HEK293 (cell line): Measurements from ENCODE around the gene MLN.

Source experiments
- BCL11B ChIP-seq: fragments of 450-650 bp; formaldehyde crosslinking; IDR thresholded peaks from 2 replicates; pipeline ENCODE4 v1.5.1; 2016; ENCODE audit warnings: low read depth, missing biosample characterization, missing genetic modification characterization
- EGR2 ChIP-seq: fragments of 450-650 bp; formaldehyde crosslinking; IDR thresholded peaks from 2 replicates; pipeline ENCODE4 v1.5.1; 2016; ENCODE audit warnings: low read depth, missing biosample characterization, missing genetic modification characterization
- HOXD13 ChIP-seq: sonication (generic); formaldehyde crosslinking; IDR thresholded peaks from 2 replicates; pipeline ENCODE4 v1.8.0; 2022; ENCODE audit warnings: missing genetic modification reagents, borderline replicate concordance
- IKZF3 ChIP-seq: fragments of 450-650 bp; IDR thresholded peaks from 2 replicates; pipeline ENCODE4 v1.5.0; 2018; ENCODE audit warnings: missing biosample characterization, mild to moderate bottlenecking, missing genetic modification characterization, moderate library complexity
- PRDM2 ChIP-seq: fragments of 450-650 bp; formaldehyde crosslinking; IDR thresholded peaks from 2 replicates; pipeline ENCODE4 v1.5.1; 2016; ENCODE audit warnings: missing biosample characterization, missing genetic modification characterization, borderline replicate concordance
- SP2 ChIP-seq: fragments of 450-650 bp; formaldehyde crosslinking; IDR thresholded peaks from 2 replicates; pipeline ENCODE4 v1.5.1; 2016; ENCODE audit warnings: missing biosample characterization, missing genetic modification characterization
- ZBTB26 ChIP-seq: fragments of 450-650 bp; formaldehyde crosslinking; optimal IDR thresholded peaks from 2 replicates; pipeline ENCODE3; 2016; ENCODE audit warnings: missing biosample characterization, mild to moderate bottlenecking, missing genetic modification characterization
- ZNF10 ChIP-seq: fragments of 450-650 bp; formaldehyde crosslinking; IDR thresholded peaks from 2 replicates; pipeline ENCODE4 v1.5.1; 2017; ENCODE audit warnings: missing biosample characterization, missing genetic modification characterization
- ZNF148 ChIP-seq: fragments of 450-650 bp; formaldehyde crosslinking; IDR thresholded peaks from 2 replicates; pipeline ENCODE4 v1.5.0; 2017; ENCODE audit warnings: missing biosample characterization, missing genetic modification characterization, borderline replicate concordance
- ZNF175 ChIP-seq: fragments of 450-650 bp; formaldehyde crosslinking; IDR thresholded peaks from 2 replicates; pipeline ENCODE4 v1.5.1; 2016; ENCODE audit warnings: missing biosample characterization, missing genetic modification characterization
- ZNF248 ChIP-seq: fragments of 450-650 bp; formaldehyde crosslinking; IDR thresholded peaks from 2 replicates; pipeline ENCODE4 v1.5.1; 2017; ENCODE audit warnings: missing biosample characterization, missing genetic modification characterization
- ZNF280D ChIP-seq: fragments of 450-650 bp; formaldehyde crosslinking; IDR thresholded peaks from 2 replicates; pipeline ENCODE4 v1.5.1; 2016; ENCODE audit warnings: missing biosample characterization, missing genetic modification characterization
- ZNF335 ChIP-seq: fragments of 450-650 bp; formaldehyde crosslinking; conservative IDR thresholded peaks from 2 replicates; pipeline ENCODE4 v1.5.1; 2016; ENCODE audit warnings: missing biosample characterization, missing genetic modification characterization
- ZNF416 ChIP-seq: fragments of 450-650 bp; formaldehyde crosslinking; IDR thresholded peaks from 2 replicates; pipeline ENCODE4 v1.5.1; 2016; ENCODE audit warnings: missing biosample characterization, missing genetic modification characterization
- ZNF488 ChIP-seq: fragments of 450-650 bp; formaldehyde crosslinking; IDR thresholded peaks from 2 replicates; pipeline ENCODE4 v1.5.1; 2016; ENCODE audit warnings: missing biosample characterization, missing genetic modification characterization
- ZNF585B ChIP-seq: fragments of 450-650 bp; formaldehyde crosslinking; IDR thresholded peaks from 2 replicates; pipeline ENCODE4 v1.5.1; 2016; ENCODE audit warnings: missing biosample characterization, missing genetic modification characterization
- ZNF692 ChIP-seq: fragments of 450-650 bp; formaldehyde crosslinking; IDR thresholded peaks from 2 replicates; pipeline ENCODE4 v1.5.1; 2016; ENCODE audit warnings: missing biosample characterization, missing genetic modification characterization
- ZNF76 ChIP-seq: fragments of 450-650 bp; formaldehyde crosslinking; IDR thresholded peaks from 2 replicates; pipeline ENCODE4; 2016; ENCODE audit warnings: low read depth, missing biosample characterization, missing genetic modification characterization, borderline replicate concordance
- ZNF791 ChIP-seq: fragments of 450-650 bp; formaldehyde crosslinking; IDR thresholded peaks from 2 replicates; pipeline ENCODE4 v1.5.1; 2016; ENCODE audit warnings: missing biosample characterization, missing genetic modification characterization
- TF ChIP-seq, protein P1 (sequence below): fragments of 450-650 bp; formaldehyde crosslinking; IDR thresholded peaks from 2 replicates; pipeline ENCODE4; 2016; ENCODE audit warnings: missing biosample characterization, missing genetic modification characterization

Gene MLN

GRCh38 chr6:33840048-33840926 lies 36.5 kb upstream of the MLN start (continued):
- TF ChIP-seq ZBTB26 (tag by site-specific recombination), result no peak
- no peak for TF ChIP-seq IKZF3 (tag by site-specific recombination)
- TF ChIP-seq ZNF248 (tag by site-specific recombination), result no peak
- TF ChIP-seq, protein P1, sequence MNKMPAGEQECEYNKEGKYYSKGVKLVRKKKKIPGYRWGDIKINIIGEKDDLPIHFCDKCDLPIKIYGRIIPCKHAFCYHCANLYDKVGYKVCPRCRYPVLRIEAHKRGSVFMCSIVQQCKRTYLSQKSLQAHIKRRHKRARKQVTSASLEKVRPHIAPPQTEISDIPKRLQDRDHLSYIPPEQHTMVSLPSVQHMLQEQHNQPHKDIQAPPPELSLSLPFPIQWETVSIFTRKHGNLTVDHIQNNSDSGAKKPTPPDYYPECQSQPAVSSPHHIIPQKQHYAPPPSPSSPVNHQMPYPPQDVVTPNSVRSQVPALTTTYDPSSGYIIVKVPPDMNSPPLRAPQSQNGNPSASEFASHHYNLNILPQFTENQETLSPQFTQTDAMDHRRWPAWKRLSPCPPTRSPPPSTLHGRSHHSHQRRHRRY, result no peak
- no peak for TF ChIP-seq ZNF585B (tag by site-specific recombination)
- 0 out of 2 replicates have a peak, but pooled peaks have one; percentile 23 for TF ChIP-seq ZNF335 (tag by site-specific recombination)
- no peak for TF ChIP-seq HOXD13 (CRISPR knock-in tag)
- no peak for TF ChIP-seq ZNF488 (tag by site-specific recombination)
- TF ChIP-seq ZNF692 (tag by site-specific recombination), result peak; percentile 82
- TF ChIP-seq ZNF416, result no peak
- TF ChIP-seq BCL11B, result no peak
- TF ChIP-seq ZNF791 (tag by site-specific recombination), result no peak
- TF ChIP-seq ZNF10 (tag by site-specific recombination), result no peak
- peak; percentile 49; the same call in 1 of the 2 replicates for TF ChIP-seq EGR2 (tag by site-specific recombination)
- TF ChIP-seq ZNF148 (tag by site-specific recombination), result no peak
- no peak for TF ChIP-seq PRDM2 (tag by site-specific recombination)
- no peak for TF ChIP-seq ZNF175
- no peak for TF ChIP-seq ZNF76 (tag by site-specific recombination)
- 0 out of 2 replicates have a peak, but pooled peaks have one; percentile 30 for TF ChIP-seq ZNF280D (tag by site-specific recombination)
- TF ChIP-seq SP2, result 0 out of 2 replicates have a peak, but pooled peaks have one; percentile 17
